RWPE1 (cell line): ENCODE results near the gene NKAPL.

ENCODE experiments used
- CTCF ChIA-PET: fragments of 350-600 bp; sonication (Branson Sonifier 250); formaldehyde crosslinking; extraction: SDS; loops from one replicate; lab custom pipeline; 2021; lab: Yijun Ruan, JAX
- POLR2A ChIA-PET: fragments of 400-600 bp; formaldehyde crosslinking; extraction: SDS; loops from one replicate; lab custom pipeline; 2020; ENCODE audit warnings: antibody characterized with exemption; ENCODE audit not compliant: low non-redundant PET; lab: Yijun Ruan, JAX
- DNase-seq: peaks from one replicate; pipeline ENCODE4 v3.0.0; 2012; ENCODE audit warnings: low spot score
- H3K27ac ChIP-seq: fragments of 450-650 bp; 2 replicates; pipeline ENCODE4 v1.5.1; 2017
- TF ChIP-seq, protein P1 (sequence below): fragments of 450-650 bp; conservative IDR thresholded peaks from 2 replicates; pipeline ENCODE4 v1.5.1; 2017; ENCODE audit warnings: low read depth, mild to moderate bottlenecking

NKAPL gene

GRCh38 chr6:28243946-28244345, 15.2 kb upstream of the NKAPL start:
- POLR2A ChIA-PET, result no interaction called here

GRCh38 chr6:28245206-28245941, 13.7 kb upstream of the NKAPL start:
- ChIA-PET POLR2A (no interaction called here), CTCF (interaction anchor here (0.6 kb wide), 1 partner anchor 34 kb away, joined by 3 read pairs; no protein-coding TSS in a partner anchor)
- TF ChIP-seq, protein P1, sequence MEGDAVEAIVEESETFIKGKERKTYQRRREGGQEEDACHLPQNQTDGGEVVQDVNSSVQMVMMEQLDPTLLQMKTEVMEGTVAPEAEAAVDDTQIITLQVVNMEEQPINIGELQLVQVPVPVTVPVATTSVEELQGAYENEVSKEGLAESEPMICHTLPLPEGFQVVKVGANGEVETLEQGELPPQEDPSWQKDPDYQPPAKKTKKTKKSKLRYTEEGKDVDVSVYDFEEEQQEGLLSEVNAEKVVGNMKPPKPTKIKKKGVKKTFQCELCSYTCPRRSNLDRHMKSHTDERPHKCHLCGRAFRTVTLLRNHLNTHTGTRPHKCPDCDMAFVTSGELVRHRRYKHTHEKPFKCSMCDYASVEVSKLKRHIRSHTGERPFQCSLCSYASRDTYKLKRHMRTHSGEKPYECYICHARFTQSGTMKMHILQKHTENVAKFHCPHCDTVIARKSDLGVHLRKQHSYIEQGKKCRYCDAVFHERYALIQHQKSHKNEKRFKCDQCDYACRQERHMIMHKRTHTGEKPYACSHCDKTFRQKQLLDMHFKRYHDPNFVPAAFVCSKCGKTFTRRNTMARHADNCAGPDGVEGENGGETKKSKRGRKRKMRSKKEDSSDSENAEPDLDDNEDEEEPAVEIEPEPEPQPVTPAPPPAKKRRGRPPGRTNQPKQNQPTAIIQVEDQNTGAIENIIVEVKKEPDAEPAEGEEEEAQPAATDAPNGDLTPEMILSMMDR, result no peak

More at GRCh38 chr6:28243946-28244345, 15.2 kb upstream of the NKAPL start:
- no peak for DNase-seq
- TF ChIP-seq, protein P1, result no peak
- no peak overlapping the region for H3K27ac ChIP-seq
- CTCF ChIA-PET, result no interaction called here

GRCh38 chr6:28248916-28249315, 10.2 kb upstream of the NKAPL start:
- TF ChIP-seq, protein P1, result no peak
- DNase-seq, result no peak
- ChIA-PET CTCF (interaction anchor here (0.7 kb wide), 1 partner anchor 15 kb away, joined by 3 read pairs; no protein-coding TSS in a partner anchor), POLR2A (no interaction called here)
- no peak overlapping the region for H3K27ac ChIP-seq

More at GRCh38 chr6:28245206-28245941, 13.7 kb upstream of the NKAPL start:
- no peak overlapping the region for H3K27ac ChIP-seq
- DNase-seq, result no peak

DNA sequence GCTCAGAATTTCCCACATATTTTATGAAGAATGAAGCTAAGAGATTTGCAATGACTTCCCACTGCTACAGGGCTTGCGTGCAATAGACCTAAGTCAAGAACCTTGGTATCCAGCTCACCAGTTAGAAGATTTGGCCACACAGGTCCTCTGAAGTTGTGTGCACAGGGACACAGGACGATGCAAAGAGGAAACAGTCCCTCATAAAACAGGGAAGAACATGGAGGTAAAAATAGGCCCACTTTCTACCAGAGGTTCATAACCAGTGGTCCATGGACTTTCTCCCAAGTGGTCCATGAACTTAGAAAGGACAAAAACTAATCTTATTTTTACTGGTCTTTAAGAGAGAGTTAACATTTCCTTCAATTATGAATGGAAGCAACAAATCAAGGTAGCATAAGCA, 8.3 kb upstream of the NKAPL start:
- ChIA-PET CTCF (interaction anchor here (0.6 kb wide), 2 partner anchors 9 to 1763 kb away, joined by 3 to 4 read pairs; no protein-coding TSS in a partner anchor), POLR2A (no interaction called here)
- TF ChIP-seq, protein P1, result no peak
- no peak overlapping the region for H3K27ac ChIP-seq
- DNase-seq, result no peak

DNA sequence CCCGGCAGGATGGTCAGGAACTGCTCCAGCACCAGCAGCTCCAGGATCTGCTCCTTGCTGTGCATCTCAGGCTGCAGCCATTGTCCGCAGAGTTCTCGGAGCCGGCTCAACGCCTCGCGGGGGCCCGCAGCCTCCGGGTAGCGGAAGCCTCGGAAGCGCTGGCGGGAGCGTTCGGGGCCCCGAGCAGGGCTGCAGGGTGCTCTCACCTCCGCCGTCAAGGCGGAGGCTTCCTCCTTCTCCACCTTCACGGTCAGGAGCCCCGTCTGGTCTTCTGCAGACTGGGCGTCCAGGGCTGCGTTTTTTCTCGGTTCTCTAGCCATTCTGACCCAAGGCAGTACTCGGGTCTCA, 7.5 kb upstream of the NKAPL start:
- peak overlapping the region; percentile 63 for H3K27ac ChIP-seq
- POLR2A ChIA-PET, result interaction anchor here (1.1 kb wide), 1 partner anchor 15 kb away, joined by 4 read pairs; the partner anchor contains the start of gene ZSCAN26
- no peak for DNase-seq
- TF ChIP-seq, protein P1, result no peak
- CTCF ChIA-PET, result no interaction called here

DNA sequence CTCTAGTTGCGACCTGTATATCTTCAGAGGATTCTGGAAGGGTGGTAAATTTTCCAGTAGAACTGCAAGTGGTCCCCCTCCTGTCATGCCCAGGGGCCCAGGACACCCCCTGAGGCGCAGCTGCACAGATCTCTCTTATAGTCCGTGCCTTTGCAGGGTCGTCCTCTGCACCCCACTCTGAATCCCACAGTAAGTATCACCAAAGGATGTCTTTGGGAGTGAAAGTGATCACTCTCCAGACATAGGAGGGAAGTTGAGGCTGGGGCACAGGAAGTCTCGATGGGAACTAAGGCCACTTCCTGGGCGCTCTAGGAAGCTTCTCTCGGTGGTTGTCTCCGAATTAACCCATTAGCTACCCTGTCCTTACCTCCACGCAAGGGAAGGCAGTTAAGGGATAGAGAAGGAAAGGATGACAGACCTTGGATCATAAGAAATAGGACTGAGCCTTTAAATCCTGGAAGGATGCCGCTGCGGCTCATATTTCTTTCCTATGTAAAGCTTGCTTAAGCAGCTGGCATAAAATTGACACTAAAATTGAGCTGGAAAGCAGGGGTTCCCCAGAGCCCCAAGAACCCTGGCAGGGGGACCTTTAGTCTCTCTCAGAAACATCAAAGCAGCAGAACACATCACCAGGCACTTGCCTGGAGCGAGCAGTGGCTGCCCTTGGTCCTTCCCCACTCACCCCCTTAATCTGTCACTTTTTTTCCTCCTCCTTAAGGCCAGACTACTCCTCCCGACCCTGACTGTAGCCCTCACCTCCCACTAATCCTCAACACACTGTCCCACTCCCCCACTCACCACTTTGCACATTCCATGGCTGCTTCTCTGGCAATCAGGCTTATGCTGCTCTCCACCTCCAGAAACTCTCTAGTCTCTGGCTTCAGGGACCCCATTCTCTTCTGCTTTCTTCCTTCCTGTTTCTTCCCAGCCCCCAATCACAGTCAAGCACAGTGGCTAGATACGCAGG, 6.8 kb upstream of the NKAPL start, which contains the start of gene ZKSCAN4:
Gene ZKSCAN4, minus strand, starts transcription at position 261 of the 967 bp plus-strand sequence. CDS start 289 bp downstream, outside the sequence.
- POLR2A ChIA-PET, result interaction anchor here (0.7 to 1.1 kb wide), 2 partner anchors 15 to 128 kb away, joined by 4 to 5 read pairs; partner anchors contain the start of genes ZSCAN16 and ZSCAN26
- peak; percentile 84 for DNase-seq
- H3K27ac ChIP-seq, result peak within 1 kb of the TSS; percentile 63
- TF ChIP-seq, protein P1, result no peak
- CTCF ChIA-PET, result no interaction called here
